HuH-7 (cell line): ENCODE results near the gene EP300.
"Not testable (repeated sequence)": the region's sequence is repeated elsewhere in the genome, so short reads cannot be mapped to it uniquely, and the experiment has no call there.

Source experiments
- DNase-seq: peaks from one replicate; pipeline ENCODE4 v3.0.0; 2011; ENCODE audit warnings: low spot score

Gene EP300

DNA sequence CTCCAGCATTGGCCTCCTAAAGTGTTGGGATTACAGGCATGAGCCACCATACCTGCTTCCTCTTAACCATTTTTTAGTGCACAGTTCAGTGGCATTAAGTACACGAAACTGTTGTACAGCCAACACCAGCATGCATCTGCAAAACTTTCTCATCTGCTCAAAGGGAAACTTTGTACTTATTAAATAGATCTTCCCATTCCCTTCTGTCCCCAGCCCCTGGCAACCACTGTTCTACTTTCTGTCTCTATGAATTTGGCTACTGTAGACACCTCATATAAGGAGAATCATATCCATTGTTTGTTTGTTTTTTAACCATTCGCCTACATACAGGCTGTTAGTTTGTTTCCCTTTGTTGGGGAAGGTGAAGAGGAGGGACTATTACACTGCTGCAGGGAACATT lies 6.5 kb upstream of the EP300 start:
- DNase-seq, result no peak

DNA sequence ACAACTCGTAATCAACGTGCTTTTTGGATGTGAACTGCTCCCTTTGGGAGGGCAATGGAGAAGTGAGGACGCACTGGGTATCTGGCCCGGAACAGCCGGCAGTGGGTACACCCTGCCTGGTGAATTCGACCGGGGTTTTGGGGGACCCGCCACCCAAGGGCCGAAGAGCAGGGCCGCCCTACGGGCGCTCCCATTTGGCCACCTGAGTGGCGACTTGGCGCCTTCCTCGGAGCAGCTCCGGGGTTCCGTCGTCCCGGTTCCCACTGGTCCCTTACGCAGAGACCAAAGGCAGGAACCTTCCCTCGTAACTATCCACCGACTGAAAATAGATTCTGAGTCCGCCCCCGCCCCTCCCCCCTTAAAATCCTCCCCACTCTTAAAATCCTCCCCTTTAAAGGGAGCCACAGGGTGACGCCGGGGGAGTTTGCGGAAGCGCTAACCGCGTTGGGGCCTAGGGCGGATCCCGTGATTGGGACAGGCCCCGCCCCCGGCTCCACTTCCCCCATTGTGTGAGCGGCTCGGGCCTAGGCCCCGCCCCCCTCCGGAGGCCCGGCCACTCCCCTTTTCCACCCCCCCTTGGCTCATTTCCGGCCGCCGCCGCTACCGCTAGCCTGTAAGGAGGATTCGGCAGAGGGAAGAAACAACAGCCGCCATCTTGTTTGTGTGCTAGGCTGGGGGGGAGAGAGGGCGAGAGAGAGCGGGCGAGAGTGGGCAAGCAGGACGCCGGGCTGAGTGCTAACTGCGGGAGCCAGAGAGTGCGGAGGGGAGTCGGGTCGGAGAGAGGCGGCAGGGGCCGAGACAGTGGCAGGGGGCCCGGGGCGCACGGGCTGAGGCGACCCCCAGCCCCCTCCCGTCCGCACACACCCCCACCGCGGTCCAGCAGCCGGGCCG lies 1.0 kb upstream of the EP300 start:
- DNase-seq, result peak; percentile 95

DNA sequence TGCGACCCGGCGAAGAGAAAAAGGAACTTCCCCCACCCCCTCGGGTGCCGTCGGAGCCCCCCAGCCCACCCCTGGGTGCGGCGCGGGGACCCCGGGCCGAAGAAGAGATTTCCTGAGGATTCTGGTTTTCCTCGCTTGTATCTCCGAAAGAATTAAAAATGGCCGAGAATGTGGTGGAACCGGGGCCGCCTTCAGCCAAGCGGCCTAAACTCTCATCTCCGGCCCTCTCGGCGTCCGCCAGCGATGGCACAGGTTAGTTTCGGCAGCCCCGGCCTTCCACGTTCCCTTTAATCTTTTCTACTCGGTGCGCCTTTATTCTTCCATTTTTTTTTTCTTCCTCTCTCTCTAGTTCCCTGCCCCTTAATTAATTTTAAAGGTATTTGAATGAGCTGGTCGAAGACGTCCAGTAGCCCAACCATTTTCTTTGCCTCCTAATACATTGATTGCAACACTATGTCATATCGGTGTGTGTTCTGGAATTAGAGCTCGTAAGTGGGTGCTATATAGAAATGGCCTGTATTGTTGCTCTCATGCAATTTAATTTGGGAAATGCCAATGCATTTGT lies 537 bp downstream of the EP300 start:
- DNase-seq, result peak; percentile 37

DNA sequence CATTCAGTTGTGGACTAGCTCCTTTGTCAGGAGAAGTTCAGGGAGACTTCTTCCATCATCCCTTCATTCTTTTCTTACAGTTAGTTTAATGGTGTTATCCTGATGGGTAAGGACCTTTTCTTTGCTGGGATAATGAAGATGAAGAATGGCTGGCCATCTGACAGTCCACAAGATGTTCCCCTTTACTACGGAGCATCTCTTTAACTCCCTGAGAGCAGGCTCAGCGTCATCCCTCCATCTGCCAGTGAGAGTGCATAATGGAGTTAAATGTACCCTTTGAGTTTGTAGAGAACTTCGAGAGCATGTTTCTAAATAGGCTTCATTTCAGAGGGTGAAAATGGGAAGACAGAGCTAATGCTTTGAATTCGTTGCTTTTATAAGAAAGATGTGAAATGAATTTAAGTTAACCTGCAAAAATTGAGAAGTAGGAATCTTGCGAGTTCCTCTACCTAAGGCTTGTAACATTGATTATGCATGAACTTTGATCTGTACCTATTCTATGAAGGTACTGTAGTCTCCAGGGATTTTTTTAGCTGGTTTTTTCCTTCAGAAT lies 1.7 kb downstream of the EP300 start:
- peak; percentile 43 for DNase-seq

DNA sequence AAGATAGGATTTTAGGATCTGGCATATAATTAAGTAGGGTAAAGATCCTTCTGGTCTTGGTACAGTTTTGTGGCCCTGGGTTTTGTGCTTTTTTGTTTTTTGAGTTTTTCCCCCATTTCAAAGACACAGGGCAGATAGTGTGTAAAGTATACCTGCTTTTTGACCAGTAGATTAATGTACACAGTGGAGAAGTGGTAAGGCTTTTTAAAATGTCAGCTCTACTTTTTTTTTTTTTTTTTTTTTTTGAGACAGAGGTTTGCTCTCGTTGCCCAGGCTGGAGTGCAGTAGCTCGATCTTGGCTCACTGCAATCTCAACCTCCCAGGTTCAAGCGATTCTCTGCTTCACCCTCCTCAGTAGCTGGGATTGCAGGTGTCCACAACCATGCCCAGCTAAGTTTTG lies 4.0 kb downstream of the EP300 start:
- DNase-seq, result no peak

DNA sequence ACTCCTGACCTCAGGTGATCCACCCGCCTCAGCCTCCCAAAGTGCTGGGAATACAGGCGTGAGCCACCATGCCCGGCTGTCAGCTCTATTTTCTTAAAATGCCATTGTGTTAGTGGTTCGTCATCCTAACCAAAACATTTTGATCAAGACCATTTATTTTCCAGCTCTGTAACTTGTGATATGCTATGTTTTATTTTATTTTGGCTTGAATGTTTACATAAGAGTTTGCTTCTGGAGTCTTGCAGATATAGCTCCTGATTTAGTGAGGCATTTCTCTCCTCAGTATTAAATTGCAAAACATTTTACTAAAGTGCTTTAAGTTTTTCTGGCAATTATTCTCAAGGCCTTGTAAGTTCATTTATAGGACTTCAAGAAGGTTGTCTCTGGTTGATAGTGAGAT lies 4.4 kb downstream of the EP300 start:
- no peak for DNase-seq

DNA sequence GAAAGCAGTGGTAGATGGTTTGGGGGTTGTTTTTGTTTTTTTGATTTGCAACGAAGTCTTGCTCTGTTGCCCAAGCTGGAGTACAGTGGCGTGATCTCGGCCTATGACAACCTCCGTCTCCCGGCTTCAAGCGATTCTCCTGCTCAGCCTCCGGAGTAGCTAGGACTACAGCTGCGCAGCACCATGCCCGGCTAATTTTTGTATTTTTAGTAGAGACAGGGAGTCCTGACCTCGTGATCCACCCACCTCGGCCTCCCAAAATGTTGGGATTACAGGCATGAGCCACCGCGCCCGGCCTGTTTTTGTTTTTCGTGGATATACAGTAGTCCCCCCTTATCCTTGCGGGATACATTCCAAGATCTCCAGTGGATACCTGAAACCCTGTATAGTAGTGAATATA lies 6.6 kb downstream of the EP300 start:
- DNase-seq, result no peak

DNA sequence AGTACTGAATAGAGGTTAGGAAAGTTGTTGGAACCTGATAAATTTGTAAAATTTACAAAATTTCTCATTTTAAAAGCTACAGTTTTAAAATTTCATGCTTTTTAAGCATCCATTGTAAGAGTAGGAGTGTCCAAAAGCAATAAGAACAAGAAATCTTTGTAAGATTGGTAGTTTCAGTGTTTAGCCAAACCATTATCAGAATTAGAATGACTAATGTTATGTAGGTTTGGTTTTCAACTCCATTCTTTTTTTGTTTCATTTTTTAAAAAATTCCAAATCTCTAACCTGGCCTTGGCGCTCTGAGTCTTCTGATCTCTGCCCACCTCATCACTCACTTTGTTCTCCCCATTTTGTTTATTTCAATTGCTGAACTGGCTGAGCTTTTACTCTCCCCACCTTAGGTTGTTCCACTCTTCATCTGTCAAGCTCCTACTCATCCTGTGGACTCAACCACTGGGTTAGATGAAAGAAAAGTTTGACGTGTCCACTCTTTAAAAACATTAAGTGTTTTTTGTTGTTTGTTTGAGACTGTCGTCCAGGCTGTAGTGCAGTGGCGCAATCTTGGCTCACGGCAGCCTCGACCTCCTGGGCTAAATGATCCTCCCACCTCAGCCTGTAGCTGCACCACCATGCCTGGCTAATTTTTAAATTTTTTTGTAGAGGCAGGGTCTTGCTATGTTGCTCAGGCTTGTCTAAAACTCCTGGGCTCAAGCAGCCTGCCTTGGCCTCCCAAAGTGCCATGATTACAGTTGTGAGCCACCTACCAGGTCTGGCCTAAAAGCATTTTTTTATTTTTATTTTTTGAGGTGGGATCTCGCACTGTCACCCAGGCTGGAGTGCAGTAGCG lies 14.0 kb downstream of the EP300 start:
- DNase-seq, result peak; percentile 33

DNA sequence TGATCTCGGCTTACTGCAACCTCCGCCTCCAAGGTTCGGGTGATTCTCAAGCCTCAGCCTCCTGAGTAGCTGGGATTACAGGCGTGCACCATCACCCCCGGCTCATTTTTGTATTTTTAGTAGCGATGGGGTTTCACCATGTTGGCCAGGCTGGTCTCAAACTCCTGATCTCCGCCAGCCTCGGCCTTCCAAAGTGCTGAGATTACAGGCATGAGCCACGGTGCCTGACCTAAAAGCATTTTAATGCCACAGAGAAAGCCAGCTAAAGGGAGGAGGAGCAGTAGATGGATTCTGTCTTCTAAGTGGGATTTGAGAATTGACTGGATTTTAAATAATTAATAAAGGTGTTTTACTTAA lies 14.6 kb downstream of the EP300 start:
- DNase-seq, result not testable (repeated sequence)

DNA sequence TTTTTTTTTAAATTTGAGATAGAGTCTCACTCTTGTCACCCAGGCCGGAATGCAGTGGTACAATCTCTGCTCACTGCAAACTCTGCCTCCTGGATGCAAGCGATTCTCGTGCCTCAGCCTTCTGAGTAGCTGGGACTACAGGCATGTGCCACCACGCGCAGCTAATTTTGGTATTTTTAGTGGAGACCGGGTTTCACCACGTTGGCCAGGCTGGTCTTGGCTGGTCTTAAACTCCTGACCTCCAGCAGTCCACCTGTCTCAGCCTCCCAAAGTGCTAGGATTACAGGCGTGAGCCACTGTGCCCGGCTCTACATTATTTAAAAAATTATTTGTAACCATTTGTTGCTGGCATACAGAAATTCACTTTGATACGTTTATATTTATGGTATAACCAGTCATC lies 18.6 kb downstream of the EP300 start:
- no peak for DNase-seq

DNA sequence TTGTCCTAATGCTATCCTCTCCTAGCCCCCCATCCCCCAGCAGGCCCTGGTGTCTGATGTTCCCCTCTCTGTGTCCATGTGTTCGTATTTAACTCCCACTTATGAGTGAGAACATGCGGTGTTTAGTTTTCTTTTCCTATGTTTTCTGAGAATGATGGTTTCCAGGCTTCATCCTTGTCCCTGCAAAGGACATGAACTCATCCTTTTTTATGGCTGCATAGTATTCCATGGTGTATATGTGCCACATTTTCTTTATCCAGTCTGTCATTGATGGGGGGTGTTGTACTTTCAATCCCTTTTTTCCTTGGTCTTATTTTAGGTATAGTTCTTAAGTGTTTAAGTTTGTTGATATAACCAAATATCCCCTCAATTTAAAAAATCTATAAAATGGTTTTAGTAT lies 23.9 kb downstream of the EP300 start:
- no peak for DNase-seq

DNA sequence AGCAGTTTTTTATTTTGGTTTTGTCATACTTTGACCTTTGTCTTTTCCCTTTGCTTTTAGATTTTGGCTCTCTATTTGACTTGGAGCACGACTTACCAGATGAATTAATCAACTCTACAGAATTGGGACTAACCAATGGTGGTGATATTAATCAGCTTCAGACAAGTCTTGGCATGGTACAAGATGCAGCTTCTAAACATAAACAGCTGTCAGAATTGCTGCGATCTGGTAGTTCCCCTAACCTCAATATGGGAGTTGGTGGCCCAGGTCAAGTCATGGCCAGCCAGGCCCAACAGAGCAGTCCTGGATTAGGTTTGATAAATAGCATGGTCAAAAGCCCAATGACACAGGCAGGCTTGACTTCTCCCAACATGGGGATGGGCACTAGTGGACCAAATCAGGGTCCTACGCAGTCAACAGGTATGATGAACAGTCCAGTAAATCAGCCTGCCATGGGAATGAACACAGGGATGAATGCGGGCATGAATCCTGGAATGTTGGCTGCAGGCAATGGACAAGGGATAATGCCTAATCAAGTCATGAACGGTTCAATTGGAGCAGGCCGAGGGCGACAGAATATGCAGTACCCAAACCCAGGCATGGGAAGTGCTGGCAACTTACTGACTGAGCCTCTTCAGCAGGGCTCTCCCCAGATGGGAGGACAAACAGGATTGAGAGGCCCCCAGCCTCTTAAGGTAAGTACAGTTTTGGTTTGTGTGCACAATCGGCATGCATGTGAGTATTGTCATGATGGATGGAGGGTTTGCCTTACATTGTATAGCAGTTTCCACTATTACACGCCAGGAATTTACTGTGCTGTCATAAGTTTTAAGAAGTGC lies 25.0 kb downstream of the EP300 start:
- no peak for DNase-seq

DNA sequence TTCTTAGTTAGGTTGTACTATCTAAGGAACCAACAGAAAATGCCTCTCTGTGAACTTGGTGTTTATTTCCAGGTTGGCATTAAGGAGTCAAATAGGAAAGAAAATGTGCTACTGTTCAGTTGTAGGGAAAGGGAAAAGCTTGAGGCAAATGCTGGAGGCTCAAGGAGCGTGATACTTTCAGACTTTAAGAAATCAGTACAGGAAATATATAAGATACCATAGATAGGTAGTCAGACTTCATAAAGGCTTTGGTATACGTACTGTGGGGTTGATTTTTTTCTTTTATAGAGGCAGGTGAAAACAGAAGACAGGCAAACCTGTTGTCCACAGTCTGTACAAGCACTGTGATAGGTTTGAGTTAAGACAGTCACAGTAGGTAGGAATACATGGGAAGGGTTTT lies 30.8 kb downstream of the EP300 start:
- no peak for DNase-seq

DNA sequence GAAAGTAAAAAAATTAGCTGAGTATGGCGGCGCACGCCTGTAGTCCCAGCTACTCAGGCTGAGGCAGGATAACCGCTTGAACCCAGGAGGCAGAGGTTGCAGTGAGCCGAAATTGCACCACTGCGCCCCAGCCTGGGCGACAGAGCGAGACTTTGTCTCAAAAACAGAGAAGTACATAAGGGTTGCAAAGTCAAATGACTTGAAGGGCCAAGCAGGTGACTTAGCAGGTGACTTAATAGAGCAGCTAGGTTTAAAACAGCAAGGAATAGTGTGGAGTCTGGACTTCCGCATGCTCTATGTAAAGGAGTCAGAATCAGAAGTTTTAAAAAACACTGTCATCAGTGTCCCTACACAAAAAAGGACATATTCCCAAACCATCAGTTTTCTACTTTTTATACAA lies 31.7 kb downstream of the EP300 start:
- DNase-seq, result no peak

DNA sequence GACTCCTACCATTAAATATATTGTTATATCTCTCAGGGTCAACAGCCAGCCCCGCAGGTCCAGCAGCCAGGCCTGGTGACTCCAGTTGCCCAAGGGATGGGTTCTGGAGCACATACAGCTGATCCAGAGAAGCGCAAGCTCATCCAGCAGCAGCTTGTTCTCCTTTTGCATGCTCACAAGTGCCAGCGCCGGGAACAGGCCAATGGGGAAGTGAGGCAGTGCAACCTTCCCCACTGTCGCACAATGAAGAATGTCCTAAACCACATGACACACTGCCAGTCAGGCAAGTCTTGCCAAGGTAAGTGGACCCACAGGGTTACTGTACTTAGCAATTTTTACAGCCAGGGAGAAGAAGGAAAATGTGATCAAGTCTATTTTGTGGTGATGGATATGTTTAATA lies 35.1 kb downstream of the EP300 start:
- DNase-seq, result no peak

DNA sequence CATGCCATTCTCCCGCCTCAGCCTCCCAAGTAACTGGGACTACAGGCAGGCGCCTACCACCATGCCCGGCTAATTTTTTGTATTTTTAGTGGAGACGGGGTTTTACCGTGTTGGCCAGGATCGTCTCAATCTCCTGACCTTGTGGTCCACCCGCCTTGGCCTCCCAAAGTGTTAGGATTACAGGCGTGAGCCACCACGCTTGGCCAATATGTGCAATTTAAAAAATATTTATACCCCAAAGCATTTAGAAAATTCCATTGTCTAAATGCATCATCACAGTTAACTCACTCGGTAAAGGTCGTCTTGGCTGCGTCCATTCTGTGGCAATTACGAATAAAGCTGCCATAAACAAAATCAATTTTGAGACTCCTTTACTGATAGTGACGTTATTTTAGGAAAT lies 36.2 kb downstream of the EP300 start:
- no peak for DNase-seq

DNA sequence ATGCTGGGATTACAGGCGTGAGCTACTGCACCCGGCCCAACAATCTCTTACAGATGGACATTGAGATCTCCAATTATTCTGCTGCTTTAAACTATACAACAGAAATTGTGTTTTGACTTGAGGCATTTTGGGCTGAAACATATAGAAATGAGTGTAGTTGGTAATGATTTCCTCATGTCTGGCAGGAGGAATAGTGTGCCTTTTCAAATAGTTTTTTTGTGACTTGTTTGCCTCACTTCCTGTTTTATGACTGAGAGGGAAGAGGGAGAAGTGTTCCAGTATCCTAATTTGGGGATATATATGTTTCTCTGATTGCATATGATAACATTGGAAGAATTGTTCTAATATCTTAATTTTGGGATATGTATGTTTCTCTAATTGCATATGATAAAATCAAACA lies 40.2 kb downstream of the EP300 start:
- DNase-seq, result no peak

DNA sequence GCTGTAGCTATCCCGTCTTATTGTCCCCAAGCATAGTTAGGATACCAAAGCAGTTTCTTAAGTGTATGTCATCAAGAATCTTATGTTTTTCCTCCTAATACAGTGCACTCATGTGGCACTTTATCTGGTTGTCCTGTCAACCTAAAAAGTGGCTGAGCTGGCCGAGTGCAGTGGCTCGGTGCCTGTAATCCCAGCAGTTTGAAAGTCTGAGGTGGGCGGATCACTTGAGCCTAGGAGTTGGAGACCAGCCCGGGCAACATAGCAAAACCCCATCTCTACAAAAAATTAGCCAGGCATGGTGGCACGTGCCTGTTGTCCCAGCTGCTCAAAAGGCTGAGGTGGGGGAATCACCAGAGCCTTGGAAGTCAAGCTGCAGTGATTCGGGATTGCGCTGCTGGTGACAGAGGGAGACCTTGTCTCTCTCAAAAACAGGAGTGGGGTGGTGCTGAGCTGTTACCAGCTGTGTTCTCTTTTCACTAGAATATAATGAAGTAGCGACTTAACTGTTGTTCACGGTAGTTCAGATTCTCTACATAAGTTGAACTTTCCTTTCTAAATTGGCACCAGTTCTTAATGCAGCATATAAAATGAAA lies 48.1 kb downstream of the EP300 start:
- DNase-seq, result no peak

DNA sequence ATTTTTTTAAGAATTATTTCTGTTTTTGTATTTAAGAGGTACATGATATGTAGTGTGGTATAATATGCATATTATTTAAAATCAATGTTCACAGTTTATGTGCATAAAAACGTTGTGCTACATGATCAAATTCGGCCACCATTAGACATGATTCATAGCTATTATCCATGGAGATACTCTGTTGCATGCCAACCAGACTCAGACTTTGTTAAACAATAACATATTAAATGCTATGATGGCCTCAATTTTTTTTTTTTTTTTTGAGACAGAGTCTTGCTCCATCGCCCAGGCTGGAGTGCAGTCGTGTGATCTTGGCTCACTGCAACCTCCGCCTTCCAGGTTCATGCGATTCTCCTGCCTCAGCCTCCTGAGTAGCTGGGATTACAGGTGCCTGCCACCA lies 53.5 kb downstream of the EP300 start:
- DNase-seq, result not testable (repeated sequence)

DNA sequence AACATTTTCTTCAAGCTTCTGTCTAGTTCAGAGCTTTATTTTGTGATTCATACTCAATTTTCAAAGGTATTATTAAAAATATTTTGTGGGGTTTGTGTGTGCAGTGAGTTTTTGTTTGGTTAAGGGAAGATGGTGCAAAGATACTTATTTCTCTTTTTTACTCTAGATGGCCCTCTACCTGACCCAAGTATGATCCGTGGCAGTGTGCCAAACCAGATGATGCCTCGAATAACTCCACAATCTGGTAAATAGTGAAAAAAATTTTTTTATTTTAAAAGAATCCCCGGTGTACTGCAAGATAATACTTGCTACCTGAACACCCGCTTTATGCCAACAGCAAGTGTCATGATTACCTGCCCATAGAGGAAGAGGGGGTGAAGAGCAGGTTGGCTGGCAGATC lies 54.2 kb downstream of the EP300 start:
- DNase-seq, result no peak

DNA sequence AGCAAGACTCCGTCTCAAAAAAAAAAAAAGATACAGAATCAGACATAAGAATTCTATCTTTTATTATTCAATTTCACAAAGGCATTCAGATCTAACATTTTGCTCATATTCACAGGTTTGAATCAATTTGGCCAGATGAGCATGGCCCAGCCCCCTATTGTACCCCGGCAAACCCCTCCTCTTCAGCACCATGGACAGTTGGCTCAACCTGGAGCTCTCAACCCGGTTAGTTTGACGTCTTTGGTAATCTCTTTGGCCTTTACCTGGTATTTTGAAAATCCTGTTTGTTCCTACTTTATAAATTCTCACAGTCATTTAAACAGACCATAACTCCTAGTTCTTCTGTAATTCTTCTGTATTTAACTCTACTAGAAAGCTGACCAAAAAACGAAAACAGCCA lies 55.3 kb downstream of the EP300 start:
- DNase-seq, result no peak
